HepG2 (cell line): Measurements from ENCODE around the gene SNX27. TPM values are rescaled to one million over a fixed set of nuclear protein-coding genes. Genes with fewer than 3 reads are reported as not detected.

Source experiments
- ATAC-seq: fragments of 200-7000 bp; cut with Tn5 transposase; 3 replicates; pipeline ENCODE4 v1.9.1; 2020; ENCODE audit warnings: mild to moderate bottlenecking, moderate library complexity
- BruUV-seq: library from RNA; stranded (reverse); fragments of 400-500 nt; replicated peaks from 2 replicates; lab custom pipeline; 2021; lab: Mats Ljungman, UMichigan
- CTCF ChIA-PET: fragments of 300-600 bp; formaldehyde crosslinking; extraction: SDS; loops from one replicate; lab custom pipeline; 2021; ENCODE audit warnings: low total read pairs, inconsistent platforms, low intra/inter-chr PET ratio; lab: Yijun Ruan, JAX
- POLR2A ChIA-PET: fragments of 350-600 bp; sonication (Branson Sonifier 250); formaldehyde crosslinking; loops from one replicate; lab custom pipeline; 2020; ENCODE audit warnings: antibody characterized with exemption, inconsistent platforms; lab: Yijun Ruan, JAX
- DNase-seq: peaks from one replicate; pipeline ENCODE4 v3.0.0-alpha.2; 2015; ENCODE audit warnings: low spot score
- FAIRE-seq: peaks from 3 replicates; lab custom pipeline; 2011; peaks lifted over from hg19 to GRCh38; lab: Jason Lieb, UNC
- H2AFZ ChIP-seq: one replicate; pipeline ENCODE4 v1.6.1; 2011; ENCODE audit warnings: low read length, inconsistent platforms
- H3K27ac ChIP-seq: fragments of 300-600 bp; 3 replicates; pipeline ENCODE4 v1.8.0; 2011; ENCODE audit warnings: mixed run types, mild to moderate bottlenecking, mixed read lengths, low read length, inconsistent platforms; ENCODE audit not compliant: insufficient read depth; ENCODE audit errors: extremely low read length
- H3K27me3 ChIP-seq, 2 experiments: fragments of 200-600 bp in 1 of 2; 2 replicates in 1 of 2; 3 replicates in 1 of 2; pipeline versions ENCODE4 v1.6.0 to v1.8.0; 2011; ENCODE audit warnings: low read length in 2 of 2, mild to moderate bottlenecking in 2 of 2, moderate library complexity in 2 of 2, inconsistent platforms in 1 of 2; ENCODE audit not compliant: insufficient read depth in 2 of 2, control insufficient read depth in 1 of 2
- H3K36me3 ChIP-seq, 2 experiments: fragments of 200-600 bp in 1 of 2; replicated peaks in 1 of 2; 2 replicates in 1 of 2; 3 replicates in 1 of 2; pipeline versions ENCODE4 v1.5.1 to v1.8.0; 2011; ENCODE audit warnings: low read length in 2 of 2, inconsistent platforms in 1 of 2; ENCODE audit not compliant: insufficient read depth in 2 of 2, control insufficient read depth in 1 of 2
- H3K4me1 ChIP-seq: 2 replicates; pipeline ENCODE4 v1.5.1; 2012; ENCODE audit warnings: low read length, inconsistent platforms; ENCODE audit not compliant: insufficient read depth
- H3K4me2 ChIP-seq: 2 replicates; pipeline ENCODE4 v1.6.0; 2011; ENCODE audit warnings: low read depth, low read length, inconsistent platforms
- H3K4me3 ChIP-seq, 3 experiments: fragments of 200-600 bp in 1 of 3; sonication (generic), shearing (Covaris generic) in 1 of 3; replicated peaks in 1 of 3; 2 replicates each; pipeline ENCODE4 v1.5.1; 2011 to 2016; ENCODE audit warnings: low read length in 3 of 3, inconsistent platforms in 2 of 3, low read depth in 2 of 3, mild to moderate bottlenecking in 2 of 3, control low read depth in 1 of 3, mixed read lengths in 1 of 3; ENCODE audit not compliant: insufficient read depth in 1 of 3
- H3K79me2 ChIP-seq: one replicate; pipeline ENCODE4 v1.6.1; 2011; ENCODE audit warnings: low read length, inconsistent platforms; ENCODE audit not compliant: insufficient read depth
- H3K9ac ChIP-seq: 2 replicates; pipeline ENCODE4 v1.6.0; 2011; ENCODE audit warnings: mild to moderate bottlenecking, low read depth, low read length, inconsistent platforms; ENCODE audit not compliant: insufficient read depth
- H3K9me3 ChIP-seq: 2 replicates; pipeline ENCODE4 v1.5.1; 2012; ENCODE audit warnings: mild to moderate bottlenecking, low read length
- H4K20me1 ChIP-seq: 2 replicates; pipeline ENCODE4 v1.6.0; 2011; ENCODE audit warnings: inconsistent platforms, mild to moderate bottlenecking, low read length, moderate library complexity; ENCODE audit not compliant: insufficient read depth
- BRF2 ChIP-seq: sonication (generic); formaldehyde crosslinking; IDR thresholded peaks from 2 replicates; pipeline ENCODE4 v1.8.1; 2022; ENCODE audit warnings: mild to moderate bottlenecking, missing genetic modification reagents
- CBX2 ChIP-seq, 2 experiments: fragments of 200-600 bp in 1 of 2; sonication (generic); formaldehyde crosslinking in 1 of 2; IDR thresholded peaks; 2 replicates each; pipeline versions ENCODE4 v1.7.0 to v1.8.1; 2018 to 2022; ENCODE audit warnings: low read depth in 2 of 2, low read length in 1 of 2, mild to moderate bottlenecking in 1 of 2, missing genetic modification reagents in 1 of 2
- CENPX ChIP-seq: sonication (generic); formaldehyde crosslinking; IDR thresholded peaks from 2 replicates; pipeline ENCODE4 v1.9.0; 2021; ENCODE audit warnings: mild to moderate bottlenecking, missing genetic modification reagents, moderate library complexity
- EEA1 ChIP-seq: sonication (generic); formaldehyde crosslinking; IDR thresholded peaks from 2 replicates; pipeline ENCODE4 v1.5.1; 2020; ENCODE audit warnings: mild to moderate bottlenecking, missing genetic modification reagents, borderline replicate concordance
- KMT2A ChIP-seq: sonication (generic); formaldehyde crosslinking; IDR thresholded peaks from 2 replicates; pipeline ENCODE4 v1.4.0; 2020; ENCODE audit warnings: missing genetic modification reagents
- PTBP1 ChIP-seq: fragments of 200-400 bp; formaldehyde crosslinking; IDR thresholded peaks from 2 replicates; pipeline ENCODE4 v1.6.1; 2018; ENCODE audit warnings: low read length, low read depth; ENCODE audit not compliant: poor library complexity, severe bottlenecking
- SP4 ChIP-seq: sonication (generic); formaldehyde crosslinking; IDR thresholded peaks from 2 replicates; pipeline ENCODE4 v1.8.1; 2023; ENCODE audit warnings: mild to moderate bottlenecking, missing genetic modification reagents
- TAF1 ChIP-seq: sonication (generic); formaldehyde crosslinking; IDR thresholded peaks from 2 replicates; pipeline ENCODE4 v1.4.0; 2020; ENCODE audit warnings: missing genetic modification reagents
- TERF1 ChIP-seq: sonication (generic); formaldehyde crosslinking; IDR thresholded peaks from 2 replicates; pipeline ENCODE4 v1.8.0; 2022; ENCODE audit warnings: mild to moderate bottlenecking, missing genetic modification reagents, moderate library complexity
- THAP7 ChIP-seq: sonication (generic); formaldehyde crosslinking; IDR thresholded peaks from 2 replicates; pipeline ENCODE4 v1.8.1; 2023; ENCODE audit warnings: mild to moderate bottlenecking, missing genetic modification reagents
- ZFY ChIP-seq: sonication (generic); formaldehyde crosslinking; IDR thresholded peaks from 2 replicates; pipeline ENCODE4 v1.4.0; 2020; ENCODE audit warnings: missing genetic modification reagents
- ZNF382 ChIP-seq: sonication (generic); formaldehyde crosslinking; IDR thresholded peaks from 2 replicates; pipeline ENCODE4 v1.5.0; 2020; ENCODE audit warnings: missing genetic modification reagents, mild to moderate bottlenecking, borderline replicate concordance
- ZNF598 ChIP-seq: sonication (generic); formaldehyde crosslinking; IDR thresholded peaks from 2 replicates; pipeline ENCODE4 v1.5.1; 2020; ENCODE audit warnings: mild to moderate bottlenecking, missing genetic modification reagents, borderline replicate concordance
- ZNF800 ChIP-seq: sonication (generic); formaldehyde crosslinking; IDR thresholded peaks from 2 replicates; pipeline ENCODE4 v1.4.0; 2020; ENCODE audit warnings: missing genetic modification reagents
- WGBS: methylation state at CpG from one replicate; pipeline ENCODE4 v1.1.6; 2017; ENCODE audit warnings: low lambda C conversion rate; 5-methylcytosine and 5-hydroxymethylcytosine counted together
- in situ Hi-C: cut with HindIII; loops from 2 replicates; pipeline ENCODE4 v1.10.0; 2017; ENCODE audit warnings: low pct_unique_long_range_greater_than_20kb; ENCODE audit not compliant: extremely low pct_ligation_motif_present
- intact Hi-C: fragments of 100-400 bp; cut with micrococcal nuclease; formaldehyde crosslinking; loops from one replicate; pipeline ENCODE4 v1.10.0; 2022; ENCODE audit not compliant: unreplicated experiment
- polyA plus RNA-seq, 8 experiments: library from polyadenylated mRNA; depleted of rRNA in 3 of 8; stranded (reverse) in 7 of 8; unstranded in 1 of 8; fragments of >200 nt; fragmentation: Illumina TruSeq in 4 of 8; extraction: Trizol in 4 of 8; gene quantifications; 2 replicates each; pipeline versions ENCODE4 v1.2.1 to v1.2.3, GENCODE V29; 2011 to 2016; ENCODE audit warnings: low read depth in 4 of 8, missing spikeins in 1 of 8, mixed read lengths in 1 of 8; ENCODE audit not compliant: insufficient read depth in 1 of 8
- total RNA-seq, 5 experiments: library from RNA; depleted of rRNA; stranded (reverse); fragments of >200 nt; fragmentation: Illumina TruSeq; extraction: Trizol; gene quantifications; 2 replicates each; pipeline ENCODE4 v1.2.3, GENCODE V29; 2016; ENCODE audit warnings: low read depth in 1 of 5
- TF ChIP-seq, protein P1 (sequence below): sonication (generic); formaldehyde crosslinking; conservative IDR thresholded peaks from 2 replicates; pipeline ENCODE4 v1.4.0; 2020; ENCODE audit warnings: mild to moderate bottlenecking, missing genetic modification reagents, moderate library complexity

SNX27 gene
- total and polyA plus RNA-seq, 2 of the 13 experiments (the other 11 are each of a cell fraction or from before 2014, with no cell fraction given): 14.4 to 17.8 TPM

GRCh38 chr1:151718666-151719065, 106.8 kb downstream of the SNX27 start:
- Histone ChIP-seq H4K20me1 (no peaks in the 10 kb centered on the region), H2AFZ (no peak overlapping the region), H3K79me2 (no peaks in the 10 kb centered on the region), H3K9me3 (no peaks in the 10 kb centered on the region), H3K4me1 (peaks cover 54% of the 10 kb centered on the region), H3K4me2 (no peak overlapping the region), H3K4me3 (no peak overlapping the region), H3K9ac (no peak overlapping the region), H3K36me3 (no peaks in the 10 kb centered on the region), H3K27me3 (peaks cover 3 to 44% of the 10 kb centered on the region in 2 experiments), H3K27ac (no peak overlapping the region)
- ATAC-seq (no peak), DNase-seq (no peak), FAIRE-seq (no peak)
- CTCF ChIA-PET: no interaction called here
- no TSS peak for BruUV-seq
- no peak for TF ChIP-seq PTBP1
- TF ChIP-seq TERF1 (CRISPR knock-in tag): no peak
- TF ChIP-seq KMT2A: no peak
- no peak for TF ChIP-seq CENPX (CRISPR knock-in tag)
- TF ChIP-seq EEA1: no peak
- TF ChIP-seq CBX2 (IDR thresholded peaks at IDR 0.05; ENCODE audit: low read depth, low read length): no peak
- TF ChIP-seq CBX2 (CRISPR knock-in tag; IDR thresholded peaks at IDR 0.05; ENCODE audit: low read depth): no peak
- no peak for TF ChIP-seq THAP7
- no peak for TF ChIP-seq TAF1 (CRISPR knock-in tag)
- TF ChIP-seq BRF2 (CRISPR knock-in tag): no peak
- no peak for TF ChIP-seq SP4 (CRISPR knock-in tag)
- TF ChIP-seq ZNF382 (CRISPR knock-in tag): no peak
- TF ChIP-seq, protein P1, sequence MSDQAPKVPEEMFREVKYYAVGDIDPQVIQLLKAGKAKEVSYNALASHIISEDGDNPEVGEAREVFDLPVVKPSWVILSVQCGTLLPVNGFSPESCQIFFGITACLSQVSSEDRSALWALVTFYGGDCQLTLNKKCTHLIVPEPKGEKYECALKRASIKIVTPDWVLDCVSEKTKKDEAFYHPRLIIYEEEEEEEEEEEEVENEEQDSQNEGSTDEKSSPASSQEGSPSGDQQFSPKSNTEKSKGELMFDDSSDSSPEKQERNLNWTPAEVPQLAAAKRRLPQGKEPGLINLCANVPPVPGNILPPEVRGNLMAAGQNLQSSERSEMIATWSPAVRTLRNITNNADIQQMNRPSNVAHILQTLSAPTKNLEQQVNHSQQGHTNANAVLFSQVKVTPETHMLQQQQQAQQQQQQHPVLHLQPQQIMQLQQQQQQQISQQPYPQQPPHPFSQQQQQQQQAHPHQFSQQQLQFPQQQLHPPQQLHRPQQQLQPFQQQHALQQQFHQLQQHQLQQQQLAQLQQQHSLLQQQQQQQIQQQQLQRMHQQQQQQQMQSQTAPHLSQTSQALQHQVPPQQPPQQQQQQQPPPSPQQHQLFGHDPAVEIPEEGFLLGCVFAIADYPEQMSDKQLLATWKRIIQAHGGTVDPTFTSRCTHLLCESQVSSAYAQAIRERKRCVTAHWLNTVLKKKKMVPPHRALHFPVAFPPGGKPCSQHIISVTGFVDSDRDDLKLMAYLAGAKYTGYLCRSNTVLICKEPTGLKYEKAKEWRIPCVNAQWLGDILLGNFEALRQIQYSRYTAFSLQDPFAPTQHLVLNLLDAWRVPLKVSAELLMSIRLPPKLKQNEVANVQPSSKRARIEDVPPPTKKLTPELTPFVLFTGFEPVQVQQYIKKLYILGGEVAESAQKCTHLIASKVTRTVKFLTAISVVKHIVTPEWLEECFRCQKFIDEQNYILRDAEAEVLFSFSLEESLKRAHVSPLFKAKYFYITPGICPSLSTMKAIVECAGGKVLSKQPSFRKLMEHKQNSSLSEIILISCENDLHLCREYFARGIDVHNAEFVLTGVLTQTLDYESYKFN: no peak
- TF ChIP-seq ZFY (CRISPR knock-in tag): no peak
- TF ChIP-seq ZNF800 (CRISPR knock-in tag): no peak
- no peak for TF ChIP-seq ZNF598 (CRISPR knock-in tag)
- intact Hi-C loops (no loop called here), in situ Hi-C loops (loop anchor here (10.0 kb wide), 1 partner anchor 116 kb away; the partner anchor contains the start of genes C2CD4D and RORC)
- POLR2A ChIA-PET: no interaction called here
- WGBS: 64% methylated on average over 4 of the region's 4 CpGs
